ENCODE data around the gene DRAM1.

DRAM1 gene

GRCh38 chr12:101876861-101877805 lies at the start of gene DRAM1:
Gene DRAM1, plus strand, starts transcription at chr12:101877580. Its CDS starts 210 bp downstream, at chr12:101877790.
- peak; percentile 15 for TF ChIP-seq CTCF (IDR thresholded peaks at IDR 0.05; ENCODE audit: low read depth, low read length, missing control alignments)
- H3K4me3 ChIP-seq (ENCODE audit: low read depth, low read length) = peak within 1 kb of the TSS; percentile 89
- DNase-seq (ENCODE audit: low read depth) = peak; percentile 67

GRCh38 chr12:101828463-101829196 lies 48.8 kb upstream of the DRAM1 start:
- no peak for DNase-seq (ENCODE audit: low read depth)
- peak overlapping the region; percentile 1; the same call in 1 of the 2 replicates for H3K4me3 ChIP-seq (ENCODE audit: low read depth, low read length)
- no peak for TF ChIP-seq CTCF (IDR thresholded peaks at IDR 0.05; ENCODE audit: low read depth, low read length, missing control alignments)

- H3K4me3 ChIP-seq (ENCODE audit: low read depth, low read length) = peak overlapping the region; percentile 96
- no peak for DNase-seq (ENCODE audit: low read depth)
These were observed 47.6 kb upstream of the DRAM1 start for GRCh38 chr12:101829639-101830366.

GRCh38 chr12:101830367-101831325 lies 46.7 kb upstream of the DRAM1 start, which contains the start of gene GNPTAB:
Gene GNPTAB, minus strand, starts transcription at chr12:101830959. Its CDS starts 284 bp downstream, at chr12:101830675.
- H3K4me3 ChIP-seq (ENCODE audit: low read depth, low read length) = peak within 1 kb of the TSS; percentile 96
- TF ChIP-seq CTCF (IDR thresholded peaks at IDR 0.05; ENCODE audit: low read depth, low read length, missing control alignments) = peak; percentile 66
- DNase-seq (ENCODE audit: low read depth) = peak; percentile 78

More at GRCh38 chr12:101829639-101830366, 47.6 kb upstream of the DRAM1 start:
- TF ChIP-seq CTCF (IDR thresholded peaks at IDR 0.05; ENCODE audit: low read depth, low read length, missing control alignments) = no peak

- DNase-seq (ENCODE audit: low read depth) = no peak
- no peak for TF ChIP-seq CTCF (IDR thresholded peaks at IDR 0.05; ENCODE audit: low read depth, low read length, missing control alignments)
These were observed 45.4 kb upstream of the DRAM1 start for GRCh38 chr12:101832030-101832429.

More at GRCh38 chr12:101832030-101832429, 45.4 kb upstream of the DRAM1 start:
- H3K4me3 ChIP-seq (ENCODE audit: low read depth, low read length) = no peak overlapping the region
